GM20000 (cell line): Measurements from ENCODE around the gene ATP6V0E2.
"Not testable (repeated sequence)": the region's sequence is repeated elsewhere in the genome, so short reads cannot be mapped to it uniquely, and the experiment has no call there.

Experiments used
- DNase-seq: peaks from one replicate; pipeline ENCODE4 v3.0.0; 2012; ENCODE audit warnings: low spot score
- TF ChIP-seq, protein P1 (sequence below): IDR thresholded peaks from 2 replicates; pipeline ENCODE4 v1.5.1; 2012; ENCODE audit warnings: mild to moderate bottlenecking, control low read depth; ENCODE audit errors: extremely low read depth, missing control alignments

Gene ATP6V0E2

DNA sequence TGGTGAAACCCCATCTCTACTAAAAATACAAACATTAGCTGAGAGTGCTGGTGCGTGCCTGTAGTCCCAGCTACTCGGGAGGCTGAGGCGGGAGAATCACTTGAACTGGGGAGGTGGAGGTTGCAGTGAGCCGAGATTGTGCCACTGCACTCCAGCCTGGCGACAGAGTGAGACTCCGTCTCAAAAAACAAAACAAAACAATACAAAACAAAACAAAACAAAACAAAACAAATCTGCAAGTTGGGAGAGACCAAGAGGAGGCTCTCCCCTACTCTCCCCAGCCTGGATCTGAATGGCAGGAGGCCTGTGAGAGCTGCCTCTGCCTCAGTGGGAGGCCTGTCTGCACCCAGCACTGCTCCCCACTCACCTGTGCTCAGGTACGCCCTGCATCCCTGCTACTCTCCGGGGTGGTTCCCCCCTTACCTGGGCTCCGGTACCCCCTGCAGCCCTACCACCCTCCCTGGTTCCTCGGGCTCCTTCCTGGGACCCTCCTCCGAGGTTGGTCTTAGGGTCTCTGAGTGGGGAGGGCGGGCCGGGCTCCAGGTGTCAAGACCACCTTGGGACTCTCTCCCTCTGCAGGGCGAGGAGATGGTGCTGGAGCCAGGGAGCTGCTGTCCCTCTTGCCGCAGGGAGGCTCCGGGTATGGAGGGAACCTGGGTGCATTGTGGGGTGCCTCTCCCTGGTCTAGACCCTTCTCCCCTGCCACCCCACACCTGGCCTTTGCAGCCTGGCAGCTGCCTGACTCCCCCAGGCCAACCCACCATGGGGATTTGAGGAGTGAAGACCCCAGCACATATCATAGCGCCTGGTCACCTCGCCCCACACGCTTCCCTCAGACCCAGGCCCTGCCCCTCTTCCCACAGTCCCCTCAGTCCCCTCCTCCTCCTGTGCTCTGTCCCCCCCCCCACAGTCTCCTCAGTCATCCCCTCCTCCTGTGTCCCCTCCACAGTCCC, 45.1 kb upstream of the ATP6V0E2 start:
- DNase-seq, result no peak
- TF ChIP-seq, protein P1, sequence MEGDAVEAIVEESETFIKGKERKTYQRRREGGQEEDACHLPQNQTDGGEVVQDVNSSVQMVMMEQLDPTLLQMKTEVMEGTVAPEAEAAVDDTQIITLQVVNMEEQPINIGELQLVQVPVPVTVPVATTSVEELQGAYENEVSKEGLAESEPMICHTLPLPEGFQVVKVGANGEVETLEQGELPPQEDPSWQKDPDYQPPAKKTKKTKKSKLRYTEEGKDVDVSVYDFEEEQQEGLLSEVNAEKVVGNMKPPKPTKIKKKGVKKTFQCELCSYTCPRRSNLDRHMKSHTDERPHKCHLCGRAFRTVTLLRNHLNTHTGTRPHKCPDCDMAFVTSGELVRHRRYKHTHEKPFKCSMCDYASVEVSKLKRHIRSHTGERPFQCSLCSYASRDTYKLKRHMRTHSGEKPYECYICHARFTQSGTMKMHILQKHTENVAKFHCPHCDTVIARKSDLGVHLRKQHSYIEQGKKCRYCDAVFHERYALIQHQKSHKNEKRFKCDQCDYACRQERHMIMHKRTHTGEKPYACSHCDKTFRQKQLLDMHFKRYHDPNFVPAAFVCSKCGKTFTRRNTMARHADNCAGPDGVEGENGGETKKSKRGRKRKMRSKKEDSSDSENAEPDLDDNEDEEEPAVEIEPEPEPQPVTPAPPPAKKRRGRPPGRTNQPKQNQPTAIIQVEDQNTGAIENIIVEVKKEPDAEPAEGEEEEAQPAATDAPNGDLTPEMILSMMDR, result no peak

DNA sequence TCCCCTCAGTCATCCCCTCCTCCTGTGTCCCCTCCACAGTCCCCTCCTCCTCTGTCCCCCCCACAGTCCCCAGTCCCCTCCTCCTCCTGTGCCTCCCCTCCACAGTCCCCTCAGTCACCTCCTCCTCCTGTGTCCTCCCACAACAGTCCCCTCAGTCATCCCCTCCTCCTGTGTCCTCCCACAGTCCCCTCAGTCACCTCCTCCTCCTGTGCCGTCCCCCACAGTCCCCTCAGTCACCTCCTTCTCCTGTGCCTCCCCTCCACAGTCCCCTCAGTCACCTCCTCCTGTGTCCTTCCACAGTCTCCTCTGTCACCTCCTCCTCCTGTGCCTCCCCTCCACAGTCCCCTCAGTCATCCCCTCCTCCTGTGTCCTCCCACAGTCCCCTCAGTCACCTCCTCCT, 43.2 kb upstream of the ATP6V0E2 start:
- not testable (repeated sequence) for DNase-seq

DNA sequence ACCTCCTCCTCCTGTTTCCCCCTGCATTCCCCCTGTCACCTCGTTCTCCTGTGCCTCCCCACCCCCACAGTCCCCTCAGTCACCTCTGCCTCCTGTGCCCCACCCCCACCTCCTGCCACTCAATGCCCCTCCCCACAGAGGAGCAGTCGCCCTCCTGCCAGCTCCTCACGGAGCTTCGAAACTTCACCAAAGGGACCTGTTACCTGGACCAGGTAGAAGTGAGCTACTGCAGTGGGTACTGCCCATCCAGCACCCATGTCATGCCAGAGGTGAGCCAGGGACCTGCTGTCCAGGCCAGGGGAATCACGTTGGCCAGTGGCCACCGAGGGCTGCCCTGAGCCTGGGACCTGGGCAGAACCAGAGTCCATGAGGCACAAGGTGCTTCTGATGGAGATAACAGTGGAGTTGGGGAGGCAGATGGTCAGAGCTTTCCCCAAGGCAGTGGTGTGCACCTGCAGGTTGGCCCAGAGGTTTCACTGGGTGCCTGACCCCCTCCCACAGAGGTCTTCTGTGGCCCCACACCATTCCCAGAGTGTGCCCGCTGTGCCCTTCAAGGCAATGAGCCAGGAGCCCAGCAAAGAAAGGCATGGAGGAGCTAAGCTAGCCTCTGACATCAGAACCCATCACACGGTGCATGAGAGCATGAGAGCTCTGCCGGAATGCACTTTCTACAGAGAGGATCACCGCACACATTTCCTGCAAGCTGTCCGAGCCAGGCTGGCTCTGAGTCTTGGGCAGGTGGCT, 42.6 kb upstream of the ATP6V0E2 start:
- TF ChIP-seq, protein P1, result no peak
- DNase-seq, result no peak

- DNase-seq, result no peak
- TF ChIP-seq, protein P1, result no peak
Measured at GRCh38 chr7:149831741-149832219, 42.0 kb upstream of the ATP6V0E2 start.

- TF ChIP-seq, protein P1, result no peak
- DNase-seq, result no peak
Measured at GRCh38 chr7:149832332-149833041, 41.3 kb upstream of the ATP6V0E2 start.

- DNase-seq, result no peak
Measured at GRCh38 chr7:149833495-149834130, 40.2 kb upstream of the ATP6V0E2 start.

DNA sequence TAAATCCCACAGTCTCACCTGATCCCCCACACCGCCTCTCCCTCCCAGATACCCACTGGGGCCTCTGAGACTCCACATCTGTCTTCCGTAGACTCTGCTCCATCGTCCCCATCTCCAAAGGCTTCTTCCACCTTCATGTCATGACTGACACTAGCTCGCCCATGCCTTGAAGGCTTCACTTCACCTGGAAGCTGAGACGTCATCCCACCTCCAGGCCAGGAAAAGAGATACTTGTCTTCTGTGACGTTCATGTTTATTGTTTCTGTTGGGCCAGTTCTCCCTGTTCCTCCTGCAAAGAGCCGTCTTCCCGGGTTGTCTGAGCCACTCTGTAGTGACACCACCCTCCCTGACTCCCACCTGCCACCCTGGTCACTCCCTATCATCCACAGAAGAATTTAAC, 39.2 kb upstream of the ATP6V0E2 start:
- no peak for DNase-seq
- TF ChIP-seq, protein P1, result no peak

More at GRCh38 chr7:149833495-149834130, 40.2 kb upstream of the ATP6V0E2 start:
- TF ChIP-seq, protein P1, result no peak
